ENCODE measurements around the gene LRRC51. TPM values are rescaled to one million over a fixed set of nuclear protein-coding genes. Genes with fewer than 3 reads are reported as not detected.

The LRRC51 gene
- total and polyA plus RNA-seq, 2 of the 8 experiments (the other 6 are each of a cell fraction or from before 2014, with no cell fraction given), result 7.7 to 7.9 TPM

- ChIA-PET CTCF (ENCODE audit: partially characterized antibody) (interaction anchor here (0.6 to 3.0 kb wide), 11 partner anchors 11 to 69 kb away, joined by 3 to 16 read pairs (median 3); no protein-coding TSS in a partner anchor), POLR2A (ENCODE audit: partially characterized antibody) (interaction anchor here (0.9 to 2.5 kb wide), 6 partner anchors 8 to 76 kb away, joined by 3 to 10 read pairs (median 6); partner anchors contain the start of gene ANAPC15)
- Histone ChIP-seq H3K4ac (replicated peaks; ENCODE audit: insufficient read length, low read depth, low read length) (no peak overlapping the region), H4K20me1 (replicated peaks in 1 of 2; ENCODE audit: control insufficient read depth in 1 of 2, insufficient read depth in 2 of 2, low read length in 2 of 2) (peaks cover 4 to 6% of the 10 kb centered on the region in 2 experiments), H2BK5ac (ENCODE audit: low read depth, low read length) (no peak overlapping the region), H3K9ac (replicated peaks in 1 of 4; ENCODE audit: extremely low read depth in 1 of 4, low read depth in 3 of 4, low read length in 3 of 4) (no peak overlapping the region), H2AK5ac (ENCODE audit: low read depth, low read length) (no peak overlapping the region), H2BK12ac (ENCODE audit: low read depth, low read length) (no peak overlapping the region), H4K91ac (replicated peaks; ENCODE audit: insufficient read length, low read length) (no peak overlapping the region), H3K4me3 (ENCODE audit: extremely low read depth in 1 of 4, insufficient read depth in 2 of 4, low read depth in 3 of 4, low read length in 4 of 4) (peak overlapping the region in 1 of 4 experiments; percentile 100; a peak in 3 of 8 replicates), H3K14ac (ENCODE audit: insufficient read length) (no peak overlapping the region), H2BK15ac (ENCODE audit: low read length) (no peak overlapping the region), H3K23me2 (ENCODE audit: low read depth, low read length) (peaks cover 4% of the 10 kb centered on the region; the same call in 1 of the 2 replicates), H3K4me2 (ENCODE audit: insufficient read depth in 1 of 2, low read depth in 2 of 2, low read length in 2 of 2) (peak overlapping the region; percentile 79 to 86; a peak in 2 of 4 replicates), H2AFZ (ENCODE audit: low read length) (no peak overlapping the region), H3K27me3 (replicated peaks in 1 of 4; ENCODE audit: control insufficient read depth in 3 of 4, extremely low read depth in 1 of 4, insufficient read depth in 3 of 4, low read length in 3 of 4) (no peaks in the 10 kb centered on the region), H4K8ac (ENCODE audit: extremely low read depth, insufficient read depth, low read length) (no peak overlapping the region), H2BK20ac (ENCODE audit: low read length) (no peak overlapping the region), H3K56ac (replicated peaks; ENCODE audit: insufficient read length, low read depth, low read length) (peak overlapping the region; percentile 30), H3K18ac (ENCODE audit: extremely low read depth, low read length) (no peak overlapping the region), H3K4me1 (replicated peaks in 1 of 4; ENCODE audit: control insufficient read depth in 3 of 4, insufficient read depth in 4 of 4, low read length in 3 of 4) (peaks cover 0 to 5% (median 0%) of the 10 kb centered on the region in 4 experiments; a peak in 3 of 7 replicates), H3K9me3 (ENCODE audit: insufficient read depth in 2 of 2, low read depth in 1 of 2, low read length in 1 of 2) (no peaks in the 10 kb centered on the region), H3K27ac (ENCODE audit: low read depth, low read length) (no peak overlapping the region), H4K5ac (ENCODE audit: insufficient read length, low read depth, low read length) (no peak overlapping the region), H3K79me2 (ENCODE audit: control insufficient read depth in 1 of 2, insufficient read depth in 2 of 2, low read length in 2 of 2) (peaks cover 19 to 63% of the 10 kb centered on the region in 2 experiments), H3K79me1 (ENCODE audit: low read depth, low read length) (peaks cover 8% of the 10 kb centered on the region; the same call in 1 of the 2 replicates), H3K23ac (ENCODE audit: insufficient read length) (no peak overlapping the region), H3K36me3 (ENCODE audit: control insufficient read depth in 2 of 4, insufficient read depth in 4 of 4, low read length in 3 of 4) (no peaks in the 10 kb centered on the region; a peak in 2 of 8 replicates), H2BK120ac (replicated peaks; ENCODE audit: low read depth, low read length) (no peak overlapping the region)
- DNase-seq (ENCODE audit: low read depth in 1 of 2, low spot score in 2 of 2) (no peak), FAIRE-seq (no peak)
- WGBS, 2 experiments (ENCODE audit: extremely low coverage in 1 of 2, insufficient coverage in 1 of 2, insufficient read length in 1 of 2, insufficient replicate concordance in 2 of 2, low coverage in 1 of 2, low lambda C conversion rate in 2 of 2, missing lambda C conversion rate in 1 of 2), result 93% methylated on average over 6 of the region's 6 CpGs; no CpG with 5 or more reads in 1 of the 2 experiments
- TF ChIP-seq SP1 (IDR thresholded peaks at IDR 0.05; ENCODE audit: low read depth, low read length), result no peak
- TF ChIP-seq SP4 (IDR thresholded peaks at IDR 0.05; ENCODE audit: low read length), result no peak
- no peak for TF ChIP-seq CTBP2 (IDR thresholded peaks at IDR 0.05; ENCODE audit: borderline replicate concordance, insufficient read depth, insufficient read length, low read length)
- no peak for TF ChIP-seq USF2 (IDR thresholded peaks at IDR 0.05; ENCODE audit: low read length)
- TF ChIP-seq POU5F1 (IDR thresholded peaks at IDR 0.05; ENCODE audit: low read depth, low read length), result no peak
- TF ChIP-seq RNF2 (IDR thresholded peaks at IDR 0.05; ENCODE audit: borderline replicate concordance, low read depth, low read length, missing control alignments, poor library complexity, severe bottlenecking), result no peak
- TF ChIP-seq SUZ12 (IDR thresholded peaks at IDR 0.05; ENCODE audit: low read length), result no peak
- TF ChIP-seq JUN (IDR thresholded peaks at IDR 0.05; ENCODE audit: low read depth, low read length), result no peak
- TF ChIP-seq KDM4A (IDR thresholded peaks at IDR 0.05; ENCODE audit: low read depth, low read length, severe bottlenecking), result no peak
- TF ChIP-seq POLR2AphosphoS5 (IDR thresholded peaks at IDR 0.05; ENCODE audit: low read depth, low read length), result no peak
Measured at GRCh38 chr11:72078477-72078876, 2.2 kb upstream of the LRRC51 start.
